ENCODE results near the gene REXO1.
"Not testable (repeated sequence)": the region's sequence is repeated elsewhere in the genome, so short reads cannot be mapped to it uniquely, and the experiment has no call there.

The REXO1 gene

DNA sequence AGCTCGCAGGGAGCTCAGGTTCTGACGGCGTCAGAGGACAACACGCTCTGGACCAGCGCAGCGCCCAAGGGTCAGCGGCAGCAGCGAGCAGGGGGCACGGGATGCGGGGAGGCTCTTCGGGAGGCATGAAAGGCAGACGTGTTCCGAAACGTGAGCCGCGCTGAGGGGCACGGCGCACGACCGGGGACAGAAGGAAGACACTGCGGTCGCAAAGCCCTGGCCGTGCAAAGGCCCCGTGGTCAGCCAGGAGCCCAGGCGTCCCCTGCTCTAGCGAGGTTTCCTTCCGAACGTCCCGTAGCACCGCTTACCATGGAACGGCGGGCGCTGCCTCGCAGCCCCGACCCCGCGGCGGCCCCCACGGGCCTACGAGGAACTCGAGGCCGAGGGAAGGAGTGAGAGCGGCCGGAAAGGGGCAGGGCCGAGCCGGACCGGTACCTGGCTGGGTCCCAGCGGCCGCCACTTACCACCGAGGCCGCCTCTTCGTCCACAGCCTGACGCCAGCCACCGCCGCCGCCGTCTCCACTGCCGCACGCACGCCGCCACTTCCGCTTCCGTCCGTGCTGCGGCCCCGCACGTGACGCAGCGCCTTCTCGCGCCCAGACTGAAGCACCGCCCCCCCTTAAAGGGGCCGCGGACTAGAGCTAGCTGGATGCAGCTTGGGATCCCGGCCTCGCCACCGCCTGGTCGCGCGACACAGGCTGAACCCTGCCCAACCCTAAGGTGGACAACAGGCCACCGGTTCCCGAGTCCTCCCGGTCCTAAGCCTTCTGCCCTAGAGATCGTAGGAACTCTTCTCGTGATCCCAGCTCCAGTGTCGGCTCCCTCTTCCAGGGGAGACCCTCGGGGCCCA, 27.6 kb upstream of the REXO1 start:
- in situ Hi-C loops (cut with MboI; ENCODE audit: low sequenced_read_pairs), result no loop called here

DNA sequence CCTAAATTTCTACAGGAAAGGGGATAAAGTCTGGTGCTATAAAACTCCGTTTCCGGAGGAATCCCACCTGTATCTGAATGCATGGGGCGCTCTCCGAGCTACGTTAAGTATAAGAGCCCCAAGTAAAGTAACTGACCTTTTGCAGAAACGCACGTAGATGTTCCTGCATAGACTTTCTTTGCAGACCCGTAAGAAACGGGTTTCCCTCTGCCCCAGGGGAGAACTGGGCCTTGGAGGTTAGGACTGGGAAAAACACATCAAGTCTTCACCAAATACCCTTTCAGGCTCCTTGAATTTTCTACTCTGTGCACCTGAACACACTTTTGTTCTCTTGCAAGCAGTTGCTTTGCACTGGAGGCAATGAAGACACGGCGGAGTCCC, 27.0 kb upstream of the REXO1 start:
- in situ Hi-C loops (cut with MboI; ENCODE audit: low sequenced_read_pairs), result not testable (repeated sequence)

DNA sequence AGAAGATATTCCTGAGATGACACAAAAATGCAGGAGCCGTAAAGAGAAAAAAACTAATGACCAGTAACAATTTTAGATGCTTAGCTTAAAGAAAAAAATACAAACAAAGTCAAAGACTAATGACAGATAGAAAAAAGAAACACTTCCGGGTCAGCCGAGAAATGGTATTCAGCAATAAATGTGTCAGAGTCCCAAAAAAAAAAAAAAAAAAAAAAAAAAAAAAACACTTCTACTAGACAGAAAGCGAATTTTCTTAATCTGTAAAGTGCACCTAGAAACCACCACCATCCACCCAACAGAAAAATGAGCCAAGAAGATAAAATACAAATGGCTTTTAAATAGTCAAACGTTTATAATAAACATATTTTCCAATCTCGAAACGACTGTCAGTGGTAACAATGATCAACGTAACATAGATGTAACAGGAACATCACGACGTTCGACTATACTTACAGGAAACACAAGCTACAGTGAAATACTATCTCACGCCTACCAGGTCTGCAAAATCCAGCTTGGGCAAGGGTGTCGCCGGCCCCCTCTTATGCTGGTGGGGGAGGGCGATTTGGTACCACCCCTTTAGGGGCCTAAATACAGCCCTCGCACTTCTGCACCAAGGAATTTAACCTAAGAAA, 26.4 kb upstream of the REXO1 start:
- in situ Hi-C loops (cut with MboI; ENCODE audit: low sequenced_read_pairs), result no loop called here

DNA sequence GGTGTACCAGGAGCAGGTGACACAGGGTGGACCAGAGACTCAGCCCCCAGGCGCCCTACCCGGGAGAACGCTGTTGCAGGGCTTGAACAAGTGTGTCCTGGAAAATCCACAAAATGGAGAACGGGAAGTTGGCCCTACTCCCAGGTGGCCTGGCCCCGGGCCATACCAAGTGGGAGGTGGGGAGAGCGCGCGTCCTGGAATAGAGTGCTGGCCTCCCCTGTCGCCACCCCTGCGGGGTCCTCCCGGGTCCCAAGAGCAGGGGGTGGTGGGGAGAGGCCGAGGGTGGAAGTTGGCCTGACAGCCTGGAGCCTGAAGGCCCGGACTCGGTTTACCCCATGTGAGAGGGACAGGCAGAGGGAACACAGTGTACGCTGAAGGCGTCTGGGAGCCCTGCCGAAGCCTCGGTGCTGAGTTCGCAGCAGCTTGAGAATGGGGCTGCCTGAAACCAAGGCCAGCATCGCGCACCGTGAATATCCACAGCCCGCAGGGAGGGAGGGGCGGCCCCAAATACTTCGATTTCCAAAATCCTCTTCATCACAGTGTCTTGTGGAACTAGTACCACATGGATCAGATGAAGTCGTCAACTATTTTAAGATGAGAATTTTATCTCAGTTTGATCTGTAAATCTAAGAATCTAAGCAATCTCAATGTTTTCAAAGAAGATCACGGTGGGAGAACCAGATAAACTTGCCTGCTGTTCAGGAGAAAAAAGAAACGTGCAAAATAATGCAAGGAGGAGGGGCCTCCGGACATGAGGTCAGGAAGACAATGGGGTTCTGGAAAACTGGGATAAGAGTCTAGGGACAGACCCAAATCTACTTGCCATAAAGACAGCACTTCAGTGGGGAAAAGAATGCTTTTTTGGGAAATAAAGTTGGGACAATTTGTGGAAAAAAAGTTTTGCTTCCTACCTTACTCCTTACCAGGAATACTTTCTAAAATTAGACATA, 25.5 kb upstream of the REXO1 start:
- in situ Hi-C loops (cut with MboI; ENCODE audit: low sequenced_read_pairs), result no loop called here

DNA sequence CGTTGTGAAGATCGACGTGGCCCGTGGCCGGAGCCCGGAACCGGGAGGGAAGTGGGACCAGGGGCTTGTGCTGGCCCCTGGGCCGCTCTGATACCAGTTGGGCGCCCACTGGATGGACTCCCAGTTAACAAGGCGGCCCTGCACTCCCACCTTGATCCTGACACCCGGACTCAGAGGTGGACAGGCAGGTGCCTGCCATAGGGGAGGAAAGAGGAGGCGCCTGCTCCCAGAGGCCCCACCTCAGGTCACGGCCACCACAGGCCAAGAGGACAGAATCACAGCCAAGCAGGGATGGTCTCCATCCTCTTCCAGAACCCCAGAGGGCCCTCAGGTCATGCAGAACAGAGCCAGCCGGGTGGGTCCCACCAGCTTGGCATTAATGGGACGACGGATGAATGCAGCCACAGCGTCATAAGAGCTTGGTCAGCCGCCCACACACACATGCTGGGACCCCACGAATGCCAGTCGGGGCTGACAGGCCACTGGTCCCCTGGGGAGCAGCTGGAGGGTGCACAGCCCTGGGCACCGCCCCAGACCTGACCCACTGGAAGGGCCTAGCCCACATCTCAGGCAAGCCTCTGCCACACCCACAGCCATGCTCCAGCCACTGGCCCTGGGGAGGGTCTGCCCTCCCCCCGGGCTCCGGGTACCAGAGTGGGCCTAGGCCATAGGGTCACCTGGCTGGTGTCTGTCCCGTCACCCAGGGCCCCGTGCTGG, 24.7 kb upstream of the REXO1 start:
- in situ Hi-C loops (cut with MboI; ENCODE audit: low sequenced_read_pairs), result no loop called here

DNA sequence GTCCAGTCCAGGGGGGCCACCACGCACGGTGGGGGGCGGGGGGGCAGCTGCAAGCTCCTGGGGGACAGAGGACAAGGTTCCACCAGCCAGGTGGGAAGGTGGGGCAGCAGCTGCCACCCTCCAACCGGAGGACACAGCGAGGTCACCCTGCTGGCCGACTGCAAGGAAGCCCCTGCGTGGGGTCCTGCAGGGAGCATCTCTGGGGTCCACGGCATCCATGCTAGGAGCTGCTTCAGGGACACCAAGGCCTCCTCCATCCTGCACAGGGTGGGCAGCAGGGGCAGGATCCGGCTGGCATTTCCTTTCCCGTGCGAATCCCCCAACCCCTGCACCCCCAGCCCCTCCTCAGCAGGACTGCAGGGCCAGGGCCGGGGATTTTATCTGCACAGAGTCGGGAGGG, 23.3 kb upstream of the REXO1 start:
- in situ Hi-C loops (cut with MboI; ENCODE audit: low sequenced_read_pairs), result no loop called here

DNA sequence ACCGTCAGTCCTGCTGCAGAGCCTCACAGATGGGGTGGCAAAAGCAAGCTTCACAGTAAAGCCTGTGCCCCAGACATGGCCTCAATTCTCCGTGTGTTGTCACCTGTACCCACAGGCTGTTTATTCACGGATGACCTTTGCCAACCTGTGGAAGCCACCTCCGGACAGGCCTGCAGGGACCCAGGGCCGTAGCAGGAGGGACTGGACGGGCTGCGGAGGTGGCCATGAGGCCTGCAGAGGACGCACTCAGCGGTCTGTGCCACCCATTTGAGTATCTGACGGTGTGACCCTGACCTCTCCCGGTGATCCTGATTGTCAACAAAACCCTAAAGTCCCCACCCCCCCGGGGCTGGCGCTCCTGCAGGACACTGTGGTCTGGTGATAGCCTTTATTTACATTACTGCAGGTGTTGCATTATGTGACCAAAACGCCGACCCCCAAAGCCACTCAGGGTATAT, 22.9 kb upstream of the REXO1 start:
- in situ Hi-C loops (cut with MboI; ENCODE audit: low sequenced_read_pairs), result no loop called here

DNA sequence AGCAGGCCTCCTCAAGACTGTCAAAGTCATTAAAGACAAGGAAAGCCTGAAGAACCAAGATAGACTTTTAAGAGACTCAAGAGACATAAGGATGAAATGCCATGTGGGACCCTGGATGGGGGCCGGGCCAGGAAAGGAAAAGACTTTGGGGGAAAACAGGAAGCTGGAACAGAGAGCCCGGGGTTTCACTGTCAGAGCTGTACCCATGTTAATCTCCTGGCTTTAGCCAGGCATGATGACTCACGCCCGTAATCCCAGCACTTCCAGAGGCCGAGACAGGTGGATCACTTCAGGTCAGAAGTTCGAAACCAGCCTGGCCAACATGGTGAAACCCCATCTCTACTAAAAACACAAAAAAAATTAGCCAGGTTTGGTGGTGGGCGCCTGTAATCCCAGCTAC, 20.7 kb upstream of the REXO1 start:
- in situ Hi-C loops (cut with MboI; ENCODE audit: low sequenced_read_pairs), result no loop called here

DNA sequence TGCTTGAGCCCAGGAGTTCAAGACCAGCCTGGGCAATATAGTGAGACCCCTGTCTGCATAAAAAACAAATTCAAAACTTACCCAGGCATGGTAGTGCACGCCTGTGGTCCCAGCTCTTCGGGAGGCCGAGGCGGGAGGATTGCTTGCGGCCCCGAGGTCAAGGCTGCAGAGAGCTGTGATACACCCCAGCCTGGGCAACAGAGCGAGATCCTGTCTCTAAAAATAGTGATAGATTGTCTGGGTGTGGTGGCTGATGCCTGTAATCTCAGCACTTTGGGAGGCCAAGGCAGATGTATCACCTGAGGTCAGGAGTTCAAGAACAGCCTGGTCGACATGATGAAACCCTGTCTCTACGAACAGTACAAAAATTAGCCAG, 19.1 kb upstream of the REXO1 start:
- in situ Hi-C loops (cut with MboI; ENCODE audit: low sequenced_read_pairs), result no loop called here

DNA sequence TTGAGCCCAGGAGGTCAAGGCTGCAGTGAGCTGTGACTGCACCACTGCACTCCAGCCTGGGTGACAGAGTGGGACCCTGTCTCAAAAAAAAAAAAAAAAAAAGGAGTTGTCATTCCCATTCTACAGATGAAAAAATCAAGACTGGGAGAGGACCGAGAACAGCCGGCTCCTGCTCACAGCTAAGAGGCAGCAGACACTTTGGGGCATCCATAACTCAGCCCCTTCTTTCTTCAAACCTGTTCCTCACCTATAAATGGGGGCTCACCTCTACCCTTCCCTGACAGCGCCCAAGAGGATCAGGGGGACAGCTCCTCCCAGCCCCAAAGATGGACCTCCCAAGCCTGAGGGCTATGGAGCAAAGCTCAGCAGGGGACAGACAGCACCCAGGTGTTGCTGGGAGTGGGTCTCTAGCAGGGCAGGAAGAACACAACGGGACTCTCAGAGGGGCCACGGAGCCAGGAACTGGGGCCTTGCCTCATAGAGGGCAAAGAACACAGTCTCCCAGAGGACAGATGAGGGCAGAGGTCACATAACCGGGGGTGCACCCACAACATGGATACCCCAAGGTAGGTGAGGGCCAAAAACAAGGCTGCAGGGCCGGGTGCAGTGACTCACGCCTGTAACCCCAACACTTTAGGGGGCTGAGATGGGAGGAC, 18.5 kb upstream of the REXO1 start:
- in situ Hi-C loops (cut with MboI; ENCODE audit: low sequenced_read_pairs), result no loop called here

DNA sequence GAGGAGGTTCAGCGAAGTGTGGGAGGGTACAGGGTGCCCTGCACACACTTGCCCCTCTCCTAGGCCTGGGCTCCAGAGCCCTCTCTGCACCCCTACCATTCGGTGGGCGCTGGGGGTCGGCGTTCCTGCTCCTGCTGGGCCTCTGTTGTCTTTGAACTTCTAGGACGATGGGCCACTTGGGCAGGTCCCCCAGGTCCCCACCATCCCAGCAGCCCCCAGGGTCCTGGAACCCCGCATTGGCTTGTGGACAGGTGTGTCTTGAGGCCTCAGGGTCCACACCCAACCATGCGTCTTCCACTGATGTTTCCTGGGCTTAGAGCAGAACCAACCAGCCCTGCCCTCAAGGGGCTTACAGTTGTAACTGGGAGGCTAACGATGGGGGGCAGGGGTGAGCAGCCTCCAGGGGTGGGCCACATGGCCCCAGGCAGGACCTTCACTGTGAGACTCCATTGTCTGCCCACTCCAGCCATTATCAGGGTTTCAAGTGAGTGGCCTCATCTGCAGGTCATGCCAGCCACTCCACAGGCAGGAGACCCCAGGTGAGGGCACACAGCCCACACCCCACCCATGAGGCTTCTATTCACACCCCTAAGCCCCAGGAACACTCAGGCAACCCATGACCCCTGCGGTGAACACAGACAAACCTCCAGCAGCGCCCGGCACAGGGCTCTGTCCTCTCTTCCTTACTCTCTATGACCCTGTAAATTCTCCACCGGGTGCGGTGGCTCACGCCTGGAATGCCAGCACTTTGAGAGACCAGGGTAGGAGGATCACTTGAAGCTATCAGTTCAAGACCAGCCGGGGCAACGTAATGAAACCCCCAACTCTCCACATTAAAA, 17.1 kb upstream of the REXO1 start:
- in situ Hi-C loops (cut with MboI; ENCODE audit: low sequenced_read_pairs), result no loop called here

DNA sequence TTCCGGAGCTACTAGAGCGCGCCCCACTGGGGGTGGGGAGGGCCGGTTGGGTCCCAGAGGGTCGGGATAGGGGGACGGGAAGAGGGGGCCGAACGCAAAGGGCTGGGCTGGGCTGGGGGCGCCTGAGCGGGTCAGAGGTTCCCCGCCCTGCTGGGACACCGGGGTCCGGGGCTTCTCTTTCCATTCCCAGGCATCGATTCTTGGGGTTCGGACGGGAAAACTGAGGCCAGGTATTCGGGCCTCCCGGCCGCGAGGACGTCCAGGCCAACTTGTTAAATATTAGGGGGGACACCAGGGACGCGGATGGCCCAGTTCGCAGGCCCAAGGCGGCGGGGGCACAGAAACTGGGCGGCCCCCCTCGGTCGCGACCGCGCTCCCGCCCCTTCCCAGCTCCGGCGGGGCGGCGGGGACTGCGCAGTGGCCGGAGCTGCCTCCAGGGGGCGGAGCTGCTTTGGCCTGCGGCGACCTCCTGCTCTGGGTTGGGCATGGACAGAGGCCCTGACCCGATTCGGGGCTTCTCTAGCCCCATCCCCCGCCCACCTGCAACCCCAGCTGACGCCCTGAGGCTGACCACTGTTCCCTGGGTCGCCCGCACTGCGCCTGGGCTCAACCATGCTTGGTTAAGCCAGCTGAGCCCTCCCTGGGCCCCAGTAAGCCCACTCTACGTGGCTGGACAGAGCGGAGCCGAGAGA, 16.3 kb upstream of the REXO1 start:
- in situ Hi-C loops (cut with MboI; ENCODE audit: low sequenced_read_pairs), result no loop called here

DNA sequence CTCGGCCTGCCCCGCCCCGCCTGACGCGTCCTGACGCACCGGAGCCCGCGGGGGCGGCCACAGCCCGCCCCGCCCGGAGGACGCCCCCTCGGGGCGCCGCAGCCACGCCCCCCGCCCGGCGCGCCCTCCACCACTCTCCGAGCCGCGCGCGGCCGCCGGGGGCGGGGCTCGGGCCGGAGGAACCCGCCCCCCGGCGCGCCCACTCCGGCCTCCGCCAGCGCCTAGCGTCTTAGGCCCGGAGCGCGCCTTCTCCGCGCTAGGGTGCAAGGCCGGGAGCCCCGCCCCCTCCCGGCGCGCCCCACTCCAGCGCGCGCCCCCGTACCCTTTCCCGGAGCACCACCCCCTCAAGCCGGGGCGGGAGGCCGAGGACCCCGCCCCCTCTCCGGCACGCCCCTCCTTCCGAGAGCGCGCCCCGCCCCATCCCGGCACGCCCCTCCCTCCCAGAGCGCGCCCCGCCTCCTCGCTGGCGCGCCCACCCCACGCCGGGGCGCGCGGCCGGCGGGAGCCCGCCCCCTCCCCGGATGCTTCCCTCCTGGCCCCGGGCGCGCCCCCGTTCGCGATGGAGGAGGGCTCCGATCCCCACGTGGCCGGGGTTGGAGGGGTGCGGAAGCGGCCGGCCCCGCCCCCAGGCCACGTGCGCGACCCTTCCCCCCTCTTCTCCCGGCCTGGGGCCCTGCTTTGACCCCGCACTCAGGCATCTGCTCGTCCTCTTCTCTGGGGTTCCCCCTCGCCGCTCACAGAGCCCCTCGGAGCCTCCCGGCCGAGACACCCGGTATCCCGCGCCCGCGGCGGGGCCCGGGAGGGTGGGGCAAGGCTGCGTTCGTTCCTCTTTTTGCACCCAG, 15.6 kb upstream of the REXO1 start:
- in situ Hi-C loops (cut with MboI; ENCODE audit: low sequenced_read_pairs), result no loop called here

DNA sequence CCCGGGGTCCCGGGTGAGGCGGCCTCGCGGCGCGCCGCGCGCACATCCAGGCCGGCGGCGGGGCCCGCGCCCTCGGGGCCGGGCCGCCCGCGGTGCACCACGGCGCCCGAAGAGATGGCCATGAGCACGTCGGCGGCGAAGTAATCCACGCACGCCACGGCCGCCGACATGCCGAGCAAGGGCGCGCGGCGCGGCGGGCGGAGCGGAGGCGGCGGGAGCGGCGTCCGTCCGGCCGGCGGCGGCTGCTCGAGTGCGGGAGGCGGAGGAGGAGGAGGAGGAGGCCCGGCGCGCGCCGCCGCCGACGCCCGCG, 15.0 kb upstream of the REXO1 start, which contains the start of gene KLF16:
Gene KLF16, minus strand, starts transcription at position 252 of the 310 bp plus-strand sequence. Its CDS starts 82 bp downstream, at position 170.
- in situ Hi-C loops (cut with MboI; ENCODE audit: low sequenced_read_pairs), result no loop called here

DNA sequence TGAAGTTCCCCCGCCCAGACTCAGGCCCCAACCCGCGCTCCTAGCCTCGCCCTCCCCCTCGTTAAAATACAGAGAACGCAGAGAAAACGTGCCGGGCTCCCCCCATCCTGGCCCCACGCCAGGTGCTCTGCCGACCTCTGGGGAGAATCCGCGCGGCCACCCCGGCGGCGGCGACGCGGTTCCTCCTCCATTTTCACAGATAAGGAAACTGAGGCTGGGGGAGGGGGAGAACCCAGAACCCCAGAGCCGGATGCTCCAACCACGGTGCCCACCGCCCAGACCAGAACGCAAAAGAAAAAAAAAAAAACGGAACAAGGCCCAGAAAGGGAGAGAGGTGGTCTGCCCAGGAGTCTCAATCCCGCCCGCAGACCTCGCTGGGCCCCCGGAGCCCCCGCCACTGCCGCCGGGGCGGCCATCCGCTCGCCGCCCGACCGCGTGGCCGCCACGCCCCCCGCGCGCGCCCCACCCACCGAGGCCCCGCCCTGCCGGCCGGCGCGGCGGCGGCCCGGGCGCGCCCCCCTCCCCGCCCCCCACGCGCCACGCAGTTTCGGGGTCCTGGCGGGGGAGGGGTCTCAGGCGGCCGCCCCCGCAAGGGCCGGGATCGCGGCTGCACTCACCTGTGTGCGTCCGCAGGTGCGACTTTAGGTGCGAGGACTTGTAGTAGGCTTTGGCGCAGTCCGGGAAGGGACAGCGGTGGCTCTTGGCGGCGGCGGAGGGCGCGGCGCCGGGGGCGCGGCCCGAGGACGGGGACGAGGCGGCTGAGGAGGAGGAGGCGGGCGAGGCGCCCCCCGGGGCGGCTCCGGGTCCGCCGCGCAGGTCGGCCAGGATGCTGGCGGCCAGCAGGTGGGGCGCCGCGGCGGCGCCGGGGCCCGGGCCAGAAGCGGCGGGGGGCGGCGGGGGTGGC, 14.4 kb upstream of the REXO1 start:
- in situ Hi-C loops (cut with MboI; ENCODE audit: low sequenced_read_pairs), result no loop called here

DNA sequence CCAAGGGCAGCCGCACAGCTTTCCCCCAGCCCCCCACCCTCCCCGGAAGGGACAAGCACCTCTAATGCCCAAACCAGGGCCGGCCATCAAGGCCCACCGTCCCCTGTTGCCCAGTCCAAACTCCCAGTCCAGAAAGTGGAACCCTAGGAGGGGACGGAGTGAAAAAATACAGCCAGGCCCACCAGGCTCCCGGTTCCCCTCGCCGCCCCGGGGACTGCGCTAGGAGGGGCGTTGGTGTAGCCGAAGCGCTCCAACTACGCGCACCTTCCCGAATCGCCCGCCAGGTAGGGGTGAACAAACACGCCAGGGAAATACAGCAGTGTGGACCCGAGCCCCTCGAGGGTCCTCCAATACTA, 13.8 kb upstream of the REXO1 start:
- in situ Hi-C loops (cut with MboI; ENCODE audit: low sequenced_read_pairs), result no loop called here

DNA sequence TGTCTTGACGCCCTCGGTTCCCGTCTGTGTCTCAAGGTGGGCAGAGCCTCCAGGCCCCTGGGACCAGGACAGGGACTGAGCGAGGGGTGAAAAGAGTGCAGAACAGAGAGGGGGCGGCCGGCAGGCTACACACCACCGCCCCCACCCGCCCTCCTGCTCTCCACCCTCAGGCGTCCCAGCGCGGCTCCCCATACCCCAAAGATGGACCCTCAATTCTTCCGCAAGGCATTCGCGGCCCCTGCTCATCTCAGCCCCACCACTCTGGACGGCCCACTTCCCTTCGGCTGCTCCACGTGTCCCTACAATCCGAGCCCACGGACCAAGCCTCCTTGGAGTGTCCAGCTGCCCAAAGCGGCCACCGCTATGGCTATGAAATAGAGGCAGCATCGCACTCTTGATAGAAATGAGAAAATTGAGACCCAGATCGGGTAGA, 13.3 kb upstream of the REXO1 start:
- in situ Hi-C loops (cut with MboI; ENCODE audit: low sequenced_read_pairs), result no loop called here
